Measurements from ENCODE around the gene ATG7. TPM values are rescaled to one million over a fixed set of nuclear protein-coding genes. Genes with fewer than 3 reads are reported as not detected.

Gene ATG7
- polyA plus RNA-seq, 4 donors = 7.8 to 16.3 (median 11.6) TPM

- no peak overlapping the region for H3K27ac ChIP-seq (ENCODE audit: low read depth in 1 of 3, low read length in 2 of 3)
- no peak overlapping the region for H3K4me3 ChIP-seq (ENCODE audit: low read depth in 1 of 3, low read length in 3 of 3)
- WGBS, 3 donors = 94 to 100% (median 97%) methylated on average over 1 of the region's 1 CpG
- peaks cover 0 to 5% (median 0%) of the 10 kb centered on the region in 3 donors for H3K4me1 ChIP-seq (ENCODE audit: control insufficient read depth in 3 of 3, insufficient read depth in 2 of 3, low read depth in 1 of 3, low read length in 2 of 3)
- FAIRE-seq = no peak
- no peaks in the 10 kb centered on the region for H3K9me3 ChIP-seq (ENCODE audit: control insufficient read depth in 2 of 2, insufficient read depth in 1 of 2, low read depth in 1 of 2, low read length in 1 of 2)
- no peaks in the 10 kb centered on the region for H3K27me3 ChIP-seq (ENCODE audit: control insufficient read depth in 3 of 3, insufficient read depth in 3 of 3, low read length in 3 of 3)
- no peak for DNase-seq
- H3K36me3 ChIP-seq (ENCODE audit: control insufficient read depth in 3 of 3, insufficient read depth in 2 of 3, low read depth in 1 of 3, low read length in 3 of 3) = peaks cover 0 to 3% (median 0%) of the 10 kb centered on the region in 3 donors
These were observed 113.1 kb downstream of the ATG7 start for GRCh38 chr3:11385326-11385725.

GRCh38 chr3:11385891-11386290 lies 113.7 kb downstream of the ATG7 start:
- H3K27me3 ChIP-seq (ENCODE audit: control insufficient read depth in 3 of 3, insufficient read depth in 3 of 3, low read length in 3 of 3) = no peaks in the 10 kb centered on the region
- peaks cover 0 to 3% (median 0%) of the 10 kb centered on the region in 3 donors for H3K36me3 ChIP-seq (ENCODE audit: control insufficient read depth in 3 of 3, insufficient read depth in 2 of 3, low read depth in 1 of 3, low read length in 3 of 3)
- FAIRE-seq (no peak), DNase-seq (no peak)
- H3K27ac ChIP-seq (ENCODE audit: low read depth in 1 of 3, low read length in 2 of 3) = no peak overlapping the region
- WGBS, 3 donors = 78 to 91% (median 87%) methylated on average over 4 of the region's 4 CpGs
- no peak overlapping the region for H3K4me3 ChIP-seq (ENCODE audit: low read depth in 1 of 3, low read length in 3 of 3)
- H3K9me3 ChIP-seq (ENCODE audit: control insufficient read depth in 2 of 2, insufficient read depth in 1 of 2, low read depth in 1 of 2, low read length in 1 of 2) = no peaks in the 10 kb centered on the region
- peaks cover 0 to 7% (median 0%) of the 10 kb centered on the region in 3 donors for H3K4me1 ChIP-seq (ENCODE audit: control insufficient read depth in 3 of 3, insufficient read depth in 2 of 3, low read depth in 1 of 3, low read length in 2 of 3)

DNA sequence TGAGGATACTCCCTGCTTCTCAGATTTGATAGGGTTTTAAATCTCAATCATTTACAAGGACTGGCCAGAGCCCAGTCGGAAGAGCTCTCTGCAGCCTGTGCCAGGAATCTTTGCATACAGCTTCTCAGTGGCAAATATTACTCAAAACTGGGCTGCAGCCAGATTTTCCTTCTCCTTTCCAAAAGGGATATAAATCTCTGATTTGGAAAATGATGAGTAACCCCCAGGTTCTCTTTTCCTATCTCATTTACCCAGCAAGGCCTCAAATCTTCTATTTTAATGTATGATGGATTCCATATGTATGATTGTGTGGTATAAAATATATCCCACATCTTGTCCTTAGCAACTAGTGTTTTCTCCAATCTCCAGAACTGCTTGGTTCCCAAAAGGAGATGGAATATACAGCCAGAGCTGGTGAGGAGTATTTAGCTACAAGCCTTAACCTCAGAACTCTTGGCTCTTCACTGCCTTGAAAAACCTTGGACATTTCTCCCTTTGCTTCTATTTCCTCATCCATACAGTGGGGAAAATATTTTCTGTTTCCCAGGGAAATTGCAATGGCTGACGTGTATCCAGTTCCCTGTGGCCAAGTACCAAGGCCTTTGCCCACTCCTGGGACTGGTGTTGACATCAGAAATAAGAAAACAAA lies 114.4 kb downstream of the ATG7 start:
- Histone ChIP-seq H3K27me3 (ENCODE audit: control insufficient read depth in 3 of 3, insufficient read depth in 3 of 3, low read length in 3 of 3) (no peaks in the 10 kb centered on the region), H3K9me3 (ENCODE audit: control insufficient read depth in 2 of 2, insufficient read depth in 1 of 2, low read depth in 1 of 2, low read length in 1 of 2) (no peaks in the 10 kb centered on the region), H3K4me1 (ENCODE audit: control insufficient read depth in 3 of 3, insufficient read depth in 2 of 3, low read depth in 1 of 3, low read length in 2 of 3) (peaks cover 0 to 14% (median 4%) of the 10 kb centered on the region in 3 donors), H3K4me3 (ENCODE audit: low read depth in 1 of 3, low read length in 3 of 3) (no peak overlapping the region), H3K36me3 (ENCODE audit: control insufficient read depth in 3 of 3, insufficient read depth in 2 of 3, low read depth in 1 of 3, low read length in 3 of 3) (peaks cover 0 to 3% (median 0%) of the 10 kb centered on the region in 3 donors), H3K27ac (ENCODE audit: low read depth in 1 of 3, low read length in 2 of 3) (peak overlapping the region in 1 of 3 donors; percentile 12)
- no peak for DNase-seq
- no peak for FAIRE-seq
- WGBS, 3 donors = 61 to 93% (median 82%) methylated on average over 2 of the region's 2 CpGs

DNA sequence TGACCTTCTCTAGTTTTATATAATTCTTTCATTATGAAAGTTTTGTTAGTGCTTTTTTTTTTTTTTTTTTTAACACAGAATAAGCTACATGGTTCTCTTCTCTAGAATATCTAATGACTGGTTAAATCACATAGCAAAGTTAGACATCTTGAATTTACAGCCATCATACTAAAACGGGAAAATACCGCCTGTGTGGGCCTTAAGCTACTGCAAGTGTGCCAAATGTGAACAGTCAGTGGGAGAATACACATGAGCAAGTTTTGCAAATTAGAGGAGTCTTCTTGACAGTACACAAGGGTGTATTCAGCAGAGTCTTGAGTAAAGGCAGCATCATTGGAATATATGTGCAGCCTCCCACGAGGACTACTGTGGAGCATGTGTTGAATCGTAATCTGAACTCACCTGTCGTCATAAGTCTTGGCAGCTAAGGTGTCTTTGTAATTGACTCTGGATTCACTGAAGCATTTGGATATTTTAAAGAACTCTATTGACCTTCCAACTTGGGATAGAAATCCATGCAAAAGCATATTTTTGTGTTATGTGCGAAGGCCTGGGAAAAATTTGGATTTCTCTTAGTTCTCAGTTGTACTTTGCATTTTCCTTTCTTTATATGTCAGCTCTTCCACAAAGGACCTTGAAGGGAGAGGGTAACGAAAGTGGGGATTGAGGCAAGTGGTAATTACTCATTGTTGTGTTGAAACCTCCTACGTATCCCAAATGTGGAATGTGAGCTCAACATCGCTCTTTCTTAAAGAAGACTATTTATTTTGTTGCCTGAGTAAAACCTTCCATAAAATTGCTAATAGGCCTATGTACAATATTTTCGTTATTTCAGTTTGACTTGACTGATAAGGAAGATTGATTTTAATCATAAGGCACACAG lies 117.4 kb downstream of the ATG7 start:
- 90 to 92% (median 92%) methylated on average over 10 of the region's 10 CpGs for WGBS, 3 donors
- FAIRE-seq (no peak), DNase-seq (no peak)
- H3K36me3 ChIP-seq (ENCODE audit: control insufficient read depth in 3 of 3, insufficient read depth in 2 of 3, low read depth in 1 of 3, low read length in 3 of 3) = peaks cover 0 to 3% (median 0%) of the 10 kb centered on the region in 3 donors
- no peak overlapping the region for H3K27ac ChIP-seq (ENCODE audit: low read depth in 1 of 3, low read length in 2 of 3)
- H3K4me1 ChIP-seq (ENCODE audit: control insufficient read depth in 3 of 3, insufficient read depth in 2 of 3, low read depth in 1 of 3, low read length in 2 of 3) = peaks cover 3 to 32% (median 12%) of the 10 kb centered on the region in 3 donors
- H3K4me3 ChIP-seq (ENCODE audit: low read depth in 1 of 3, low read length in 3 of 3) = peak overlapping the region in 1 of 3 donors; percentile 2
- H3K9me3 ChIP-seq (ENCODE audit: control insufficient read depth in 2 of 2, insufficient read depth in 1 of 2, low read depth in 1 of 2, low read length in 1 of 2) = no peaks in the 10 kb centered on the region
- no peaks in the 10 kb centered on the region for H3K27me3 ChIP-seq (ENCODE audit: control insufficient read depth in 3 of 3, insufficient read depth in 3 of 3, low read length in 3 of 3)

GRCh38 chr3:11390411-11391131 lies 118.4 kb downstream of the ATG7 start:
- FAIRE-seq = no peak
- 22 to 64% (median 47%) methylated on average over 5 of the region's 5 CpGs for WGBS, 3 donors
- no peak overlapping the region for H3K4me3 ChIP-seq (ENCODE audit: low read depth in 1 of 3, low read length in 3 of 3)

GRCh38 chr3:11391174-11391879 lies 119.1 kb downstream of the ATG7 start:
- DNase-seq (peak; percentile 68), FAIRE-seq (no peak)
- H3K4me1 ChIP-seq (ENCODE audit: control insufficient read depth in 3 of 3, insufficient read depth in 2 of 3, low read depth in 1 of 3, low read length in 2 of 3) = peaks cover 3 to 35% (median 12%) of the 10 kb centered on the region in 3 donors
- no peaks in the 10 kb centered on the region for H3K9me3 ChIP-seq (ENCODE audit: control insufficient read depth in 2 of 2, insufficient read depth in 1 of 2, low read depth in 1 of 2, low read length in 1 of 2)
- H3K36me3 ChIP-seq (ENCODE audit: control insufficient read depth in 3 of 3, insufficient read depth in 2 of 3, low read depth in 1 of 3, low read length in 3 of 3) = peaks cover 0 to 3% (median 0%) of the 10 kb centered on the region in 3 donors
- 28 to 48% (median 36%) methylated on average over 6 of the region's 6 CpGs for WGBS, 3 donors
- H3K27me3 ChIP-seq (ENCODE audit: control insufficient read depth in 3 of 3, insufficient read depth in 3 of 3, low read length in 3 of 3) = no peaks in the 10 kb centered on the region
- H3K27ac ChIP-seq (ENCODE audit: low read depth in 1 of 3, low read length in 2 of 3) = peak overlapping the region in 2 of 3 donors; percentile 46 to 61
- no peak overlapping the region for H3K4me3 ChIP-seq (ENCODE audit: low read depth in 1 of 3, low read length in 3 of 3)

More at GRCh38 chr3:11390411-11391131, 118.4 kb downstream of the ATG7 start:
- Histone ChIP-seq H3K4me1 (ENCODE audit: control insufficient read depth in 3 of 3, insufficient read depth in 2 of 3, low read depth in 1 of 3, low read length in 2 of 3) (peaks cover 3 to 35% (median 12%) of the 10 kb centered on the region in 3 donors), H3K27ac (ENCODE audit: low read depth in 1 of 3, low read length in 2 of 3) (peak overlapping the region in 2 of 3 donors; percentile 46 to 52), H3K36me3 (ENCODE audit: control insufficient read depth in 3 of 3, insufficient read depth in 2 of 3, low read depth in 1 of 3, low read length in 3 of 3) (peaks cover 0 to 3% (median 0%) of the 10 kb centered on the region in 3 donors), H3K9me3 (ENCODE audit: control insufficient read depth in 2 of 2, insufficient read depth in 1 of 2, low read depth in 1 of 2, low read length in 1 of 2) (no peaks in the 10 kb centered on the region), H3K27me3 (ENCODE audit: control insufficient read depth in 3 of 3, insufficient read depth in 3 of 3, low read length in 3 of 3) (no peaks in the 10 kb centered on the region)
- peak; percentile 57 to 65 for DNase-seq

DNA sequence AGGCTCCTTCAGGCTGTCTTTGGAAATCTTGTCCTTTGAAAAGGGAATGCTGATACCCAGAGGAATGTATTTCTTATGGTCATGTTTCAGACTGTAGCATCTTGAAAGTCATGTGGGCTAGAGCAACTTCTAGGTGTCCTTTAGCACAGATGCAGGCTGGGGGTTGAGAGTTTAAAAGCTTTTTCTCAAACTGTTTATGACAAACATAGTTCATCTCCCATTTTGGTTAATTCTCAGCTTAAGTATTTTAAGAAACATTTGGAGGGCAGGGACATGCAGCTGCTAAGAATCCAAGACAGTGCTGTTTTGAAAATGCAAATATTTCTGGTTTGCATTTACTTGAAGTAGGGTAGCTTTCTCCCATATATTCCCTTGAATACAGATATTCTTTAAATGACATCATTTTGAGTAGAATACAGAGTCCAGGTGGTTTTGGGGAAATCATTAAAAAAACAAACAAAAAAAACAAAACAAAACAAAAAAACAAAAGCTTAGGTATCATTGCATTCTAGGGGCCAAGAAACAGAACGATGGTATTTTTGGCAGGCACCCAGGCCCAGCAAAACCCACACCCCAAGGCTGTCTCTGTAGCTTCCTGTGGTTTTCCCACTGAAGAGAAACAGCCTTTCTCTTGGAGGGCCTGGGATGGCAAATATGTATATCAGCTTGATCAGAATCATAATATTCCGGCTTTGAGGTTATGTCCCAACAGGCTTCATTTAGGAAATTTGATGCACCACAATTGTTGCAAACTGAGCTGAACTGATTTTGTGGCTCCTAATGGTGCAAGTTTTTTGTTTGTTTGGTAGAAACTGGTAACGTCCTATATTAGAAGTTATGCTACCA lies 120.0 kb downstream of the ATG7 start:
- H3K36me3 ChIP-seq (ENCODE audit: control insufficient read depth in 3 of 3, insufficient read depth in 2 of 3, low read depth in 1 of 3, low read length in 3 of 3) = no peaks in the 10 kb centered on the region
- FAIRE-seq = no peak

More for the DNA sequence above, 120.0 kb downstream of the ATG7 start:
- Histone ChIP-seq H3K4me1 (ENCODE audit: control insufficient read depth in 3 of 3, insufficient read depth in 2 of 3, low read depth in 1 of 3, low read length in 2 of 3) (peaks cover 3 to 35% (median 12%) of the 10 kb centered on the region in 3 donors), H3K4me3 (ENCODE audit: low read depth in 1 of 3, low read length in 3 of 3) (no peak overlapping the region), H3K9me3 (ENCODE audit: control insufficient read depth in 2 of 2, insufficient read depth in 1 of 2, low read depth in 1 of 2, low read length in 1 of 2) (no peaks in the 10 kb centered on the region), H3K27me3 (ENCODE audit: control insufficient read depth in 3 of 3, insufficient read depth in 3 of 3, low read length in 3 of 3) (no peaks in the 10 kb centered on the region), H3K27ac (ENCODE audit: low read depth in 1 of 3, low read length in 2 of 3) (peak overlapping the region in 1 of 3 donors; percentile 14)
- no peak for DNase-seq
- 44 to 50% (median 45%) methylated on average over 3 of the region's 3 CpGs for WGBS, 3 donors
